Measurements from ENCODE around the gene CEACAM5.

Gene CEACAM5

DNA sequence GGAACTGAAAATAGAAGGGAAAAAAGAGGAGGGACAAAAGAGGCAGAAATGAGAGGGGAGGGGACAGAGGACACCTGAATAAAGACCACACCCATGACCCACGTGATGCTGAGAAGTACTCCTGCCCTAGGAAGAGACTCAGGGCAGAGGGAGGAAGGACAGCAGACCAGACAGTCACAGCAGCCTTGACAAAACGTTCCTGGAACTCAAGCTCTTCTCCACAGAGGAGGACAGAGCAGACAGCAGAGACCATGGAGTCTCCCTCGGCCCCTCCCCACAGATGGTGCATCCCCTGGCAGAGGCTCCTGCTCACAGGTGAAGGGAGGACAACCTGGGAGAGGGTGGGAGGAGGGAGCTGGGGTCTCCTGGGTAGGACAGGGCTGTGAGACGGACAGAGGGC is at the start of gene CEACAM5:
Gene CEACAM5 (plus strand): TSS at position 146 of the 400 bp plus-strand sequence. CDS start 106 bp downstream, at position 252.
- Histone ChIP-seq H3K36me3 (ENCODE audit: low read length) (no peaks in the 10 kb centered on the region), H3F3A (ENCODE audit: insufficient read depth) (no peaks in the 10 kb centered on the region), H3K9me2 (replicated peaks; ENCODE audit: insufficient read depth, low read length) (no peaks in the 10 kb centered on the region), H3K9me3 (ENCODE audit: insufficient read depth, low read length) (no peaks in the 10 kb centered on the region), H3K9ac (ENCODE audit: low read length) (no peak within 1 kb of the TSS), H2AFZ (ENCODE audit: low read depth, low read length, severe bottlenecking) (no peak within 1 kb of the TSS), H3K4me3 (ENCODE audit: insufficient read depth, low read length, poor library complexity, severe bottlenecking) (no peak within 1 kb of the TSS), H3K27me3 (ENCODE audit: low read length) (no peaks in the 10 kb centered on the region), H3K4me2 (ENCODE audit: low read depth, low read length, poor library complexity, severe bottlenecking) (no peak within 1 kb of the TSS), H3K27ac (ENCODE audit: low read depth, low read length) (no peak within 1 kb of the TSS), H3K79me2 (ENCODE audit: insufficient read depth, low read length) (no peaks in the 10 kb centered on the region), H4K20me1 (ENCODE audit: low read depth, low read length) (no peaks in the 10 kb centered on the region)
- TF ChIP-seq, protein P1, sequence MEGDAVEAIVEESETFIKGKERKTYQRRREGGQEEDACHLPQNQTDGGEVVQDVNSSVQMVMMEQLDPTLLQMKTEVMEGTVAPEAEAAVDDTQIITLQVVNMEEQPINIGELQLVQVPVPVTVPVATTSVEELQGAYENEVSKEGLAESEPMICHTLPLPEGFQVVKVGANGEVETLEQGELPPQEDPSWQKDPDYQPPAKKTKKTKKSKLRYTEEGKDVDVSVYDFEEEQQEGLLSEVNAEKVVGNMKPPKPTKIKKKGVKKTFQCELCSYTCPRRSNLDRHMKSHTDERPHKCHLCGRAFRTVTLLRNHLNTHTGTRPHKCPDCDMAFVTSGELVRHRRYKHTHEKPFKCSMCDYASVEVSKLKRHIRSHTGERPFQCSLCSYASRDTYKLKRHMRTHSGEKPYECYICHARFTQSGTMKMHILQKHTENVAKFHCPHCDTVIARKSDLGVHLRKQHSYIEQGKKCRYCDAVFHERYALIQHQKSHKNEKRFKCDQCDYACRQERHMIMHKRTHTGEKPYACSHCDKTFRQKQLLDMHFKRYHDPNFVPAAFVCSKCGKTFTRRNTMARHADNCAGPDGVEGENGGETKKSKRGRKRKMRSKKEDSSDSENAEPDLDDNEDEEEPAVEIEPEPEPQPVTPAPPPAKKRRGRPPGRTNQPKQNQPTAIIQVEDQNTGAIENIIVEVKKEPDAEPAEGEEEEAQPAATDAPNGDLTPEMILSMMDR (IDR thresholded peaks at IDR 0.05; ENCODE audit: insufficient read depth, low read length, poor library complexity, severe bottlenecking), result no peak
- no peak for TF ChIP-seq EZH2phosphoT487 (conservative IDR thresholded peaks at IDR 0.05; ENCODE audit: low read length)

DNA sequence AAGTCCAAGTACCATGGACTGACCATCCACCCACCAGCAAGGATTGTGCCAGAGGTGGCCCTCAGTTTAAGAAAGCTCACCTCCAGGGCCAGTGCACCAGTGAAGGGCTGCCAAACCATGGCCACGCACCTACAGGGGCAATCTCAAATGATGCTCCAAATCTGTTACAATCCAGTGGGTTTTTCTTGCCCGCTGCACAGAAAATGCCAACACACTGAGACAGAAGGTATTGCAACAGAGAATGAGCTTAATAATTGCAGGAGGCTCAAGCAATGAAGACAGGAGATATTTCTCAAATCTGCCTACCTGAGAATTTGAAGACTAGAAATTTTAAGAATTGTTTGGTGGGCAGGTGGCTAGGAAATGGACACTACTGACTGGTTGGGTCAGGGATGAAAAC is 42.4 kb upstream of the CEACAM5 start:
- Histone ChIP-seq H3K27ac (ENCODE audit: low read depth, low read length) (no peak overlapping the region), H3K36me3 (ENCODE audit: low read length) (no peaks in the 10 kb centered on the region), H4K20me1 (ENCODE audit: low read depth, low read length) (no peaks in the 10 kb centered on the region), H3K9me3 (ENCODE audit: insufficient read depth, low read length) (peaks cover 12% of the 10 kb centered on the region; the same call in 1 of the 2 replicates), H3K4me2 (ENCODE audit: low read depth, low read length, poor library complexity, severe bottlenecking) (no peak overlapping the region), H3K79me2 (ENCODE audit: insufficient read depth, low read length) (no peaks in the 10 kb centered on the region), H3K9ac (ENCODE audit: low read length) (no peak overlapping the region), H3F3A (ENCODE audit: insufficient read depth) (no peaks in the 10 kb centered on the region), H2AFZ (ENCODE audit: low read depth, low read length, severe bottlenecking) (no peak overlapping the region), H3K9me2 (replicated peaks; ENCODE audit: insufficient read depth, low read length) (no peaks in the 10 kb centered on the region), H3K27me3 (ENCODE audit: low read length) (no peaks in the 10 kb centered on the region), H3K4me3 (ENCODE audit: insufficient read depth, low read length, poor library complexity, severe bottlenecking) (no peak overlapping the region)
- no peak for TF ChIP-seq EZH2phosphoT487 (conservative IDR thresholded peaks at IDR 0.05; ENCODE audit: low read length)
- TF ChIP-seq, protein P1 (IDR thresholded peaks at IDR 0.05; ENCODE audit: insufficient read depth, low read length, poor library complexity, severe bottlenecking), result no peak

DNA sequence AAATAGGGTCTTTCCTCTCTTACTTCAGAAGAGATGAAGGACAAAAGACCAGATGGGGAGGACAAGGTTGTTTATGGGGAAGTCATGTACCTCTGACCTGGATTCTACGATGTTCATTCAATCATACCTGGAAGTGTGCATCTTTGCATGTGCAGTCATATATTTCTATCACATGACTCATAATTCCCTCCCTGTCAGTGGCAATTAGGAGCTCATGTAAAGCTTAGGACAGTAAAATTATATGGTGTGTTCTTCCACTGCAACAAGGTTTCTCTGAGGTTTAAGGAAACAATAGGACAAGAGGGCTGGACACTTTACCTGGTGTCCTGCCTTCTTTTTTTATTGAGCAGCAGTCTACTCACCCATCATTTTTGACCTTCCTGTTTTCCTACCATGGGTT is 40.1 kb upstream of the CEACAM5 start:
- Histone ChIP-seq H3K9me2 (replicated peaks; ENCODE audit: insufficient read depth, low read length) (no peaks in the 10 kb centered on the region), H4K20me1 (ENCODE audit: low read depth, low read length) (no peaks in the 10 kb centered on the region), H3K27me3 (ENCODE audit: low read length) (no peaks in the 10 kb centered on the region), H3K9ac (ENCODE audit: low read length) (no peak overlapping the region), H3K9me3 (ENCODE audit: insufficient read depth, low read length) (peaks cover 12% of the 10 kb centered on the region; the same call in 1 of the 2 replicates), H3K4me2 (ENCODE audit: low read depth, low read length, poor library complexity, severe bottlenecking) (no peak overlapping the region), H3K27ac (ENCODE audit: low read depth, low read length) (no peak overlapping the region), H3K36me3 (ENCODE audit: low read length) (no peaks in the 10 kb centered on the region), H3F3A (ENCODE audit: insufficient read depth) (no peaks in the 10 kb centered on the region), H3K4me3 (ENCODE audit: insufficient read depth, low read length, poor library complexity, severe bottlenecking) (no peak overlapping the region), H2AFZ (ENCODE audit: low read depth, low read length, severe bottlenecking) (no peak overlapping the region), H3K79me2 (ENCODE audit: insufficient read depth, low read length) (no peaks in the 10 kb centered on the region)
- TF ChIP-seq, protein P1 (IDR thresholded peaks at IDR 0.05; ENCODE audit: insufficient read depth, low read length, poor library complexity, severe bottlenecking), result no peak
- TF ChIP-seq EZH2phosphoT487 (conservative IDR thresholded peaks at IDR 0.05; ENCODE audit: low read length), result no peak
